ENCODE results near the gene OR51M1. TPM values are rescaled to one million over a fixed set of nuclear protein-coding genes. Genes with fewer than 3 reads are reported as not detected.

Gene OR51M1
- total and polyA plus RNA-seq, 2 donors (not counting 3 experiments of a cell fraction or from before 2014, with no cell fraction given) = not detected

DNA sequence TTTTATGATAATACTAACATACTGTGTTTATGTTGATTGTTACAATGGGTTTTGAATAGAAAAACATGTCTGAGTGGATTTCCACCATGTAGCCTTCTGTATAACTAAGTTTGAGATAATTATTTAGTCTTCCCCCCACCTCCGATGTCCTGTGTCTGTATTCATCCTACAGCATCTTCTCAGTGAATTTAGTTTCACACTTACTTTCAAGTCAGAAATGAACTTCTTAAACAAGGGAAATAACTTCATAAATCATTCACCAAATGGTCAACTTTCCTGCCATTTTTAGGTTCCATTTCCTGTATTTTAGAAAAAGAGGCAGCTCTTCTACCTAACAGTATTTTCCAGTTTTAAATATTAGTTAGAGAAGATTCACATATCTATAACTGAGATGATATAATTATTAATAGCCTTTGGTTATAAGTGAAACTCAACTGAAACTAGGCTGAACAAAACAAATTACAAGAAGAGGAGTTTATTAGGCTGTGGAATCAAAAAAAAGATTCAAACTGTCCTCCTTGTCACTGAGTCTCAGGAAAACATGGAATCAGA is 43.8 kb upstream of the OR51M1 start:
- TF ChIP-seq POLR2A (IDR thresholded peaks at IDR 0.05; ENCODE audit: low read depth, low read length) (no peak), JUN (IDR thresholded peaks at IDR 0.05; ENCODE audit: borderline replicate concordance, insufficient read depth, insufficient read length, low read depth) (no peak), MYC (IDR thresholded peaks at IDR 0.05; ENCODE audit: low read depth, low read length) (no peak)
- TF ChIP-seq, protein P1, sequence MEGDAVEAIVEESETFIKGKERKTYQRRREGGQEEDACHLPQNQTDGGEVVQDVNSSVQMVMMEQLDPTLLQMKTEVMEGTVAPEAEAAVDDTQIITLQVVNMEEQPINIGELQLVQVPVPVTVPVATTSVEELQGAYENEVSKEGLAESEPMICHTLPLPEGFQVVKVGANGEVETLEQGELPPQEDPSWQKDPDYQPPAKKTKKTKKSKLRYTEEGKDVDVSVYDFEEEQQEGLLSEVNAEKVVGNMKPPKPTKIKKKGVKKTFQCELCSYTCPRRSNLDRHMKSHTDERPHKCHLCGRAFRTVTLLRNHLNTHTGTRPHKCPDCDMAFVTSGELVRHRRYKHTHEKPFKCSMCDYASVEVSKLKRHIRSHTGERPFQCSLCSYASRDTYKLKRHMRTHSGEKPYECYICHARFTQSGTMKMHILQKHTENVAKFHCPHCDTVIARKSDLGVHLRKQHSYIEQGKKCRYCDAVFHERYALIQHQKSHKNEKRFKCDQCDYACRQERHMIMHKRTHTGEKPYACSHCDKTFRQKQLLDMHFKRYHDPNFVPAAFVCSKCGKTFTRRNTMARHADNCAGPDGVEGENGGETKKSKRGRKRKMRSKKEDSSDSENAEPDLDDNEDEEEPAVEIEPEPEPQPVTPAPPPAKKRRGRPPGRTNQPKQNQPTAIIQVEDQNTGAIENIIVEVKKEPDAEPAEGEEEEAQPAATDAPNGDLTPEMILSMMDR (IDR thresholded peaks at IDR 0.05; ENCODE audit: extremely low read depth in 1 of 2, insufficient read depth in 1 of 2, low read depth in 1 of 2, low read length in 2 of 2) = no peak
- DNase-seq (ENCODE audit: low read depth, low spot score) (peak; percentile 26), FAIRE-seq (no peak)
- intact Hi-C loops (cut with micrococcal nuclease) = no loop called here
- ChIA-PET CTCF (no interaction called here), POLR2A (no interaction called here)
- dilution Hi-C loops (cut with MboI; ENCODE audit: extremely low pct_ligation_motif_present, low sequenced_read_pairs) = no loop called here
- no peaks in the 10 kb centered on the region for H3K9me1 ChIP-seq (replicated peaks; ENCODE audit: control insufficient read depth, extremely low read depth, insufficient read depth, low read length)
- no TSS peak for BruUV-seq (replicated peaks)
- H3K4me2 ChIP-seq (ENCODE audit: insufficient read depth, low read length) = no peak overlapping the region
- H3K79me2 ChIP-seq (ENCODE audit: control insufficient read depth, insufficient read depth, low read length) = no peaks in the 10 kb centered on the region
- no peak overlapping the region for H2AFZ ChIP-seq (ENCODE audit: low read depth, low read length)
- no peak overlapping the region for H3K9ac ChIP-seq (replicated peaks; ENCODE audit: extremely low read depth, insufficient read depth, low read length)
- H3K4me1 ChIP-seq (ENCODE audit: control insufficient read depth, extremely low read depth, insufficient read depth, low read length) = no peaks in the 10 kb centered on the region
- H3K27me3 ChIP-seq (ENCODE audit: control insufficient read depth in 2 of 2, insufficient read depth in 2 of 2, low read length in 2 of 2) = no peaks in the 10 kb centered on the region
- H3K4me3 ChIP-seq (replicated peaks in 1 of 3; ENCODE audit: insufficient read depth in 1 of 3, low read depth in 1 of 3, low read length in 3 of 3) = no peak overlapping the region
- no peaks in the 10 kb centered on the region for H3K36me3 ChIP-seq (ENCODE audit: control insufficient read depth in 2 of 2, extremely low read depth in 1 of 2, insufficient read depth in 2 of 2, low read length in 2 of 2)
- no peak overlapping the region for H3K27ac ChIP-seq (ENCODE audit: insufficient read depth, low read depth, low read length)
- no peaks in the 10 kb centered on the region for H4K20me1 ChIP-seq (replicated peaks; ENCODE audit: control insufficient read depth, extremely low read depth, insufficient read depth, low read length)
- no peaks in the 10 kb centered on the region for H3K9me3 ChIP-seq (replicated peaks; ENCODE audit: control insufficient read depth, insufficient read depth, low read length)

DNA sequence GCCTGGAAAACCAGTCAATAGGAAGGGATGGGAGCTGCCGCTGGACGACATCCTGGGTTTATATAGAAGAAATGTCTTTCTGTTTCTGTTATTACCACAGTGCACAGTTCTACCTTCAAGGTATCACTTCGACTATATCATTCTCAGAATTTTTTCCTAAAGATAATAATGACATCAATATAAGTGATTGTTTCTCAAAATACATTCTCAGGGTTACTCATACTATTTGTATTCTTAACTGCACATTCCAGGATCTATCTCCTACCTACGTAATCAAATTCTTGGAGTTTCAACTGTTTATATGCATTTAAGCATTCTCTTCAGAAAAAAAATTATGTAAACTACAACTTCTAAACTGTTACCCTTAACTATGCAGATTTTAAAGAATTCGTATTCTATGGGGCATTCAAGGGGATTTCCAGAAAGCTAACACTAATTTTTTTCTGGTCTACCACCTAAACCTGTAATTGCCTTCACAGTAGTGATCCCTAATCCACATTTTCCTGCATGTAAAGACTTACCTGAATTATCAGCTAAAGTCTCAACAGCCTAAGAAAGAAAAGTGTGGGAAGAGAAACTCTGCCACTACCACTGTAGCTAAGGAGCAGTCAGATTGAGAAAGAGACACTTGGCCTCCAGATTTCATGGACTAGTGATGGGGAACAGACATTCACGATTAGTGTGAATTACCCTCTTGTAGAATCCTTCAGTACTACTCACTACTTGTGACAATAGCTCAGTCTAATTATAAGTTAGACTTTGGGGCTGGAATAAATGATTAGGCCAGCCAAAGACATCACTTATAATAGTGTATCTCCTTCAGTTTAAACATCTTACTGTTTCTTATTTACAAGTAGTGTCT is 39.9 kb upstream of the OR51M1 start, which contains the start of gene OR51B5:
TSS of gene OR51B5 (minus strand) at position 51 of the 862 bp plus-strand sequence. CDS start at position 51, 0 bp downstream.
- Histone ChIP-seq H3K9ac (replicated peaks; ENCODE audit: extremely low read depth, insufficient read depth, low read length) (no peak within 1 kb of the TSS), H3K27me3 (ENCODE audit: control insufficient read depth in 2 of 2, insufficient read depth in 2 of 2, low read length in 2 of 2) (no peaks in the 10 kb centered on the region), H3K27ac (ENCODE audit: insufficient read depth, low read depth, low read length) (no peak within 1 kb of the TSS), H3K36me3 (ENCODE audit: control insufficient read depth in 2 of 2, extremely low read depth in 1 of 2, insufficient read depth in 2 of 2, low read length in 2 of 2) (no peaks in the 10 kb centered on the region), H3K79me2 (ENCODE audit: control insufficient read depth, insufficient read depth, low read length) (no peaks in the 10 kb centered on the region), H3K9me1 (replicated peaks; ENCODE audit: control insufficient read depth, extremely low read depth, insufficient read depth, low read length) (no peaks in the 10 kb centered on the region), H3K4me1 (ENCODE audit: control insufficient read depth, extremely low read depth, insufficient read depth, low read length) (no peaks in the 10 kb centered on the region), H3K4me2 (ENCODE audit: insufficient read depth, low read length) (no peak within 1 kb of the TSS), H3K4me3 (replicated peaks in 1 of 3; ENCODE audit: insufficient read depth in 1 of 3, low read depth in 1 of 3, low read length in 3 of 3) (no peak within 1 kb of the TSS), H2AFZ (ENCODE audit: low read depth, low read length) (no peak within 1 kb of the TSS), H3K9me3 (replicated peaks; ENCODE audit: control insufficient read depth, insufficient read depth, low read length) (no peaks in the 10 kb centered on the region), H4K20me1 (replicated peaks; ENCODE audit: control insufficient read depth, extremely low read depth, insufficient read depth, low read length) (no peaks in the 10 kb centered on the region)
- BruUV-seq (replicated peaks) = no TSS peak
- POLR2A ChIA-PET = no interaction called here
- TF ChIP-seq JUN (IDR thresholded peaks at IDR 0.05; ENCODE audit: borderline replicate concordance, insufficient read depth, insufficient read length, low read depth) (no peak), GATA2 (IDR thresholded peaks at IDR 0.05; ENCODE audit: insufficient read depth, insufficient read length, low read depth, low read length) (no peak), POLR2AphosphoS5 (IDR thresholded peaks at IDR 0.05; ENCODE audit: insufficient read depth, low read depth, low read length) (no peak), POLR2A (IDR thresholded peaks at IDR 0.05; ENCODE audit: low read depth, low read length) (no peak), MYC (IDR thresholded peaks at IDR 0.05; ENCODE audit: low read depth, low read length) (no peak), FOS (IDR thresholded peaks at IDR 0.05; ENCODE audit: borderline replicate concordance, insufficient read depth, low read length) (no peak), EZH2 (IDR thresholded peaks at IDR 0.05; ENCODE audit: borderline replicate concordance, low read depth, low read length, severe bottlenecking) (no peak)
- TF ChIP-seq, protein P2, sequence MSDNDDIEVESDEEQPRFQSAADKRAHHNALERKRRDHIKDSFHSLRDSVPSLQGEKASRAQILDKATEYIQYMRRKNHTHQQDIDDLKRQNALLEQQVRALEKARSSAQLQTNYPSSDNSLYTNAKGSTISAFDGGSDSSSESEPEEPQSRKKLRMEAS (IDR thresholded peaks at IDR 0.05; ENCODE audit: insufficient read depth, insufficient read length) = no peak
- TF ChIP-seq, protein P1 (IDR thresholded peaks at IDR 0.05; ENCODE audit: extremely low read depth in 1 of 2, insufficient read depth in 1 of 2, low read depth in 1 of 2, low read length in 2 of 2) = no peak
- dilution Hi-C loops (cut with MboI; ENCODE audit: extremely low pct_ligation_motif_present, low sequenced_read_pairs) = no loop called here
- DNase-seq (ENCODE audit: low read depth, low spot score) = no peak
- CTCF ChIA-PET = no interaction called here
- FAIRE-seq = no peak
- intact Hi-C loops (cut with micrococcal nuclease) = no loop called here

All from endothelial cell of umbilical vein (primary cell).